GM06990 (cell line): ENCODE data around the gene ALK.

ENCODE experiments used
- DNase-seq: peaks from one replicate; pipeline ENCODE4 v3.0.0-alpha.2; 2011; ENCODE audit not compliant: insufficient read length; ENCODE audit errors: extremely low read depth
- H3K27me3 ChIP-seq: replicated peaks from 2 replicates; pipeline ENCODE4 v1.6.0; 2011; ENCODE audit warnings: low read length; ENCODE audit not compliant: control insufficient read depth, insufficient read depth
- H3K36me3 ChIP-seq: 2 replicates; pipeline ENCODE4 v1.5.1; 2011; ENCODE audit warnings: low read length; ENCODE audit not compliant: control insufficient read depth, insufficient read depth
- H3K4me3 ChIP-seq: replicated peaks from 2 replicates; pipeline ENCODE4 v1.5.1; 2011; ENCODE audit warnings: low read depth, mild to moderate bottlenecking, control low read depth, low read length
- CTCF ChIP-seq: IDR thresholded peaks from 2 replicates; pipeline ENCODE4 v1.5.1; 2011; ENCODE audit warnings: low read length, control low read depth, mild to moderate bottlenecking, inconsistent platforms; ENCODE audit not compliant: insufficient read depth, poor library complexity, severe bottlenecking

The ALK gene

DNA sequence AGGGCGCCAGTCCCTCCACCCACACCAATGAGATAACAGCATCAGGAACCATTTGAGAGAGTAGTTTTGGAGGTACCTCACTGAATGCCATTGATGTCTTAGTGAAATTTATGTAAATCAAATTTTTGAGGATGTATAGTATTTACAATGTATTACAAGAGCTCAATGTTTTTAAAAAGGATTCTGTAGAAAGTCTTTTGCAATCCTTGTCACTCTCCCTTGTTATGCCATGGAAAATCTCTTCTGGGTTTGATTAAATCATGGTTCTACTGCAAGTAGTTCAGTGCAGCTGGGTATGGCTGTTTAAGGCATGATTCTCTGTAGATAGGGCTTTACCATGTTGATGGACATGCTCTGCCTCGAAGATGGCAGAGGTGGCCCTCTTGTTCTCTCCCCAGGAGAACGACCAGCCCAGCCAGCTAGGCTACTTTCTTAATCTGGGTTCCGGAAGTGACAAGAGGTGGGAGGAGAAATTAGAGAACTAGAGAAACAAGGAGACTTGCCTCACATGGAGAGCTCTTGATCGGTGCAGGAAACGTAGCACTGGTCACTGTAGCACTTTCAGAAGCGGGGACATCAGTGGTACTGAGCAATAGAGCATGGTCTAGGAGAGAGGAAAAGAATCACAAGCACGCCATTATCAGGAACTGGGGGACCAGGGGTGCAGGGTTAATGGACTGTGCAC lies 603.4 kb downstream of the ALK start:
- DNase-seq, result no peak
- H3K27me3 ChIP-seq, result no peaks in the 10 kb centered on the region

GRCh38 chr2:29317077-29317517 lies 604.3 kb downstream of the ALK start:
- Histone ChIP-seq H3K27me3 (no peaks in the 10 kb centered on the region), H3K36me3 (no peaks in the 10 kb centered on the region), H3K4me3 (no peak overlapping the region)
- DNase-seq, result peak; percentile 70
- TF ChIP-seq CTCF, result no peak

More for the DNA sequence above, 603.4 kb downstream of the ALK start:
- Histone ChIP-seq H3K36me3 (no peaks in the 10 kb centered on the region), H3K4me3 (no peak overlapping the region)
- no peak for TF ChIP-seq CTCF

DNA sequence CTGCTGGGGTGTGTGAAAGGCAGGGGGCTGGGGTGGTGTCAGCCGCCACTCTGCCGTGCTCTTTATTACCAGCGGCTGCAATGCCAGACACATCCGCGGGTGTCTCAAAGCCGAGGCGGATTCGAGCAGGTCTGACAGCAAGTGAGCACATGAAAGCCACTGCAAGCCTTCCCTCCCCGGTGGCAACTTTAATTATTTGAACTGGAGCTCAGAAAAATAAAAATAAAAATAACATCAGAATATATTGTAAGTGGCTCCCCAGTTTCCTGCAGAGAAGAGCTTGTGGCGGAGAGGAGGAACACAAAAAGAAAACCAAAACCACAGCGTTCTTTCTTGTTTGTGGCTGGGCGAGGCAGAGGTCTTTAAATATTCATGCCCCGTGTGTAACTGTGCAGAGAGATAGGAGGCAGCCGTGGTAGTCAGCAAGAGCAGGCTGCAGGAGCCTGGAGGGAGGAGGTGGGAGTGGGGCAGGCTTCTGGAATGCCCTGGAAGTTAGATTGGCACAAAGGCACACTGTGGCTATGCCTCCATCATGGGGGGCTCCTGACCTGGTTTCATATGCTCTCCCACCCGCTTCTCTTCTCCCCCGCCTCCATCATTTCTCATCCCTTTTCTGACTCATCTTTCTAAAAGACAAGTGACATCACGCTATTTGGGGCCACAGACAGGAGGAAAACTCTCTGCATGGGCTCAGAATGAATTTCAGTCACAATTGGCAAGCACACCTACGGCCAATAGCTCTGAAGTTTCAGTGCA lies 606.4 kb downstream of the ALK start:
- peak; percentile 69 for DNase-seq
- Histone ChIP-seq H3K36me3 (no peaks in the 10 kb centered on the region), H3K4me3 (peak overlapping the region; percentile 46), H3K27me3 (no peaks in the 10 kb centered on the region)
- TF ChIP-seq CTCF, result peak; percentile 36

DNA sequence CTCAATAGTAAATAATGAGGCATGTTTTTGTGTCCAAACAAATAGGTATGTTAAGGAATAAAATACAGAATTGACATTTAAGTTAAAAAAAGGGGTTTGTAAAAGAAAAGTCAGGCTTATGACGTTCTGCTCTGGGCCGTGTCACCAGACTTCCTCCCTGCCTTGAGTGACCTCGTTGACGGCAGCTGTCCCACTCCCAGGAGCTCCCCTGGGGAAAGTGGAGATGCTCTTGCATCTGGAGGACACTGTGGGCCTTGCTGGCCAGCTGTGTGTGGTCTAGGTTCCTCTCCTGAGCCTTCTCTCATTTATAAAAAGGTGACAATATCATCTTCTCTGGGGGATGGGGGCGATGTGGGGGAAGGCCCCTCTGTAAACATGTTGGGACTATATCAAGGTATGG lies 609.9 kb downstream of the ALK start:
- H3K4me3 ChIP-seq, result no peak overlapping the region
- no peak for TF ChIP-seq CTCF
- H3K27me3 ChIP-seq, result no peaks in the 10 kb centered on the region
- DNase-seq, result no peak
- H3K36me3 ChIP-seq, result no peaks in the 10 kb centered on the region

- Histone ChIP-seq H3K4me3 (no peak overlapping the region), H3K36me3 (no peaks in the 10 kb centered on the region), H3K27me3 (no peaks in the 10 kb centered on the region)
- no peak for TF ChIP-seq CTCF
- DNase-seq, result no peak
Observed at GRCh38 chr2:29310650-29311348, 610.6 kb downstream of the ALK start.
